ENCODE results near the gene NR1H4.

DNA sequence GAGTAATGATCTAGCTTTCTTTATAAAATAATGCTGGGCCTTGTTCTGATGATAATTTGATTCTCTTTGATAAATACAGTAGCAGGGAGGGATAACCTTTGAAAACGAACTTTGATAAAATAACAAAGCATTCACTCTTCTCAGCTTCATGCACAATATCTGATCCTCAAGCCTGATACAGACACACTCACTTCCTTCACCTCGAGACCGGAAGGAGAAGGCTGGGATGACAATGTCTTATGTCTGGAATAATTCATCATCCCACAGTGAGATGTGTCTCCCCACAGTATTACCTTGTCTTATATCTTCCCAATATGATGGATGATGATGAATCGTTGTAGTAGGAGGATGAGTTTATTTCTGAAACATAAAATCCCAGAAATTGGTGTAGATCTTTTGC is 15.5 kb upstream of the NR1H4 start:
- TF ChIP-seq CTCF (IDR thresholded peaks at IDR 0.05; ENCODE audit: low read length) (no peak), EZH2 (IDR thresholded peaks at IDR 0.05; ENCODE audit: borderline replicate concordance, low read length) (no peak)
